Glutamatergic neuron (in vitro differentiated cells): ENCODE results near the gene SAYSD1. TPM values are rescaled to one million over a fixed set of nuclear protein-coding genes. Genes with fewer than 3 reads are reported as not detected.

ENCODE experiments used
- DNase-seq: peaks from one replicate; pipeline ENCODE4 v3.0.0; 2022
- H3K27ac Mint-ChIP-seq: one replicate; pipeline ENCODE4 v1.8.0; 2020; ENCODE audit warnings: mild to moderate bottlenecking, mixed read lengths, inconsistent platforms; ENCODE audit not compliant: unreplicated experiment
- H3K27me3 Mint-ChIP-seq: one replicate; pipeline ENCODE4 v1.8.0; 2020; ENCODE audit warnings: mild to moderate bottlenecking, moderate library complexity, mixed read lengths, inconsistent platforms; ENCODE audit not compliant: unreplicated experiment
- H3K36me3 Mint-ChIP-seq: one replicate; pipeline ENCODE4 v1.8.0; 2020; ENCODE audit warnings: mild to moderate bottlenecking, mixed read lengths, inconsistent platforms; ENCODE audit not compliant: unreplicated experiment
- H3K4me1 Mint-ChIP-seq: one replicate; pipeline ENCODE4 v1.8.0; 2020; ENCODE audit warnings: mild to moderate bottlenecking, low read depth, mixed read lengths, inconsistent platforms; ENCODE audit not compliant: unreplicated experiment
- H3K4me3 Mint-ChIP-seq: one replicate; pipeline ENCODE4 v1.8.0; 2020; ENCODE audit warnings: mild to moderate bottlenecking, mixed read lengths, inconsistent platforms; ENCODE audit not compliant: unreplicated experiment
- H3K9me3 Mint-ChIP-seq: one replicate; pipeline ENCODE4 v1.8.0; 2020; ENCODE audit warnings: mild to moderate bottlenecking, moderate library complexity, mixed read lengths, inconsistent platforms; ENCODE audit not compliant: unreplicated experiment
- CTCF ChIP-seq: fragments of 200-600 bp; sonication (generic); IDR thresholded peaks from one replicate; pipeline ENCODE4 v1.5.0; 2021; ENCODE audit not compliant: partially characterized antibody, unreplicated experiment
- total RNA-seq: library from RNA; stranded (reverse); fragmentation: NEBNext Ultra II Directional; extraction: Animal tissue kit (Norgen Biotek cat#: 25700); gene quantifications from one replicate; pipeline ENCODE4 v1.2.1, GENCODE V29; 2021; ENCODE audit not compliant: unreplicated experiment

Gene SAYSD1
- total RNA-seq, 1 donor from 2014 or later: 18.4 TPM

DNA sequence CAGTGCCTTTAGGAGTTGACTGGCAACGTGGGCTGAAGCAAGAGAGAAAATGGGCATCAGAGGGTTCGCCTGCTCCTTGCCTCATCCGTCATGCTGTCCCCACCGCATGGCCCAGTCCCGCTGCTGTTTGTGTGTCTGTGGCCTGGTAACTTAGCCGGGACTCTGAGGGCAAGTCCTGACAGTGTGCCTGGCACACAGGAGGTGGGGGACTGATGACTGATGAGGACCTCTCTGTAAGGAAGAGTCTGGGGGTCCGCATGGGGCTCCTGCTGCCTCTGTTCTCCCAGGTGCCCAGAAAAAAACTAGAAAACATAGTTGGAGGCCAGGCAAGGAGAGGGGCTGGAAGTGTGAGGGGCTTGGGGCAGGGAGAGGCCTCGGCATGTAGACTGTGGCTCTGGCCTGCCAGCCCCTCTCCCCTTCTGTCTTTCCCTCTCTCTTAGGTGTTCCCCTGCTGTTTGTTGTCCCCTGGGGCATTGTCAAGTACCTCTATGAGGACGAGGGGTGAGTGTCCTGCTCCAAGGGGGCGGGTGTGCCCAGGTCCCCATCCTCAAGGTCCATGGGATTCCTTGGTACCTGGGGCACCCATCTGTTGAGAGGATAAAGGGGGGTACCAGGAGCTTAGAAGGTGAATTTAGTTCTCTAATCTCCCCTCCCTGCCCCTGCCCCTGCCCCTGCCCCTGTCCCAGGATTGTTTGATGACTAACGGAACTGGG is 36.9 kb downstream of the SAYSD1 start:
- Mint-ChIP-seq H3K9me3 (no peaks in the 10 kb centered on the region), H3K4me3 (no peak overlapping the region), H3K27me3 (peaks cover 10% of the 10 kb centered on the region), H3K4me1 (no peaks in the 10 kb centered on the region), H3K36me3 (no peaks in the 10 kb centered on the region), H3K27ac (no peak overlapping the region)
- TF ChIP-seq CTCF: no peak
- no peak for DNase-seq

DNA sequence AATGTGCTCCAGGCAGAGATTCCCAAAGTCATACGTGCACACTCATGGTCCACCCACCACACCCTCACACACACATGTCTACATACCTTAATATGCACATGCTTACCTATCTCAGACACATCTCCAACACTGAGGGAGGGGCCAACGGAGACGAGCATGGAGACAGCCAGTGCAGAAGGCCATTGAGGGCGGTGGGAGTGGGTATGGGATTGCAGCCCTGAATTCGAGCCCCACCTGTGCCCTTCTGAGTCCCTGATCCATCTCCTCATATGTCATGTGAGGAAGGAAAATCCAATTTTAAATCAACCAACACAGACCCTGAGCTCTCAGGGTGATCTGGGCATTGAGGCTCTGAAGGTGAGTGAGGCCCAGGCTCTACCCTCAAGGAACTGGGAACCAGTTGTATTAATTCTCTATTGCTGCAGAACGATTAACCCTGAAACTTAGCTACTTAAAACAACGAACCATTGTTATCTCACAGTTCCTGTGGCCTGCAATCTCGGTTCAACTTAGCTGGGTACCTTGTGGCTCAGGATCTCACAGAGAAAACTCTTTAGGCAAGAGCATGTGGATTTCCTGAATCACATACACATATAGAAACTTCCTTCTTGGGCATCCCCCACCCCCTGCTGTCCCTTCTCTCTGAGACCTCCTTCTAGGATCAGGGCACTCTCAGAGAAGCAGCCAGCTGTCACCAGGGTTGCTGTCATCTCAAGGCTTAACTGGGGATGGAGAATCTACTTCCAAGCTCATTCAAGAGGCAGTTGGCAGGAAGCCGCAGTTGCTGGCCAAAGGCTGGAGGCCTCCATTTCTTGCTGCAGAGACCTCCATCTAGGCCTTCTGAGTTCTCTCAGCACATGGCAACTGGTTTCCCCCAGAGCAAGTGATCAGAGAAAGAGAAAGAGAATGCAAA is 38.1 kb downstream of the SAYSD1 start:
- Mint-ChIP-seq H3K36me3 (no peaks in the 10 kb centered on the region), H3K4me3 (no peak overlapping the region), H3K27me3 (peaks cover 12% of the 10 kb centered on the region), H3K9me3 (no peaks in the 10 kb centered on the region), H3K4me1 (no peaks in the 10 kb centered on the region), H3K27ac (no peak overlapping the region)
- no peak for DNase-seq
- no peak for TF ChIP-seq CTCF

DNA sequence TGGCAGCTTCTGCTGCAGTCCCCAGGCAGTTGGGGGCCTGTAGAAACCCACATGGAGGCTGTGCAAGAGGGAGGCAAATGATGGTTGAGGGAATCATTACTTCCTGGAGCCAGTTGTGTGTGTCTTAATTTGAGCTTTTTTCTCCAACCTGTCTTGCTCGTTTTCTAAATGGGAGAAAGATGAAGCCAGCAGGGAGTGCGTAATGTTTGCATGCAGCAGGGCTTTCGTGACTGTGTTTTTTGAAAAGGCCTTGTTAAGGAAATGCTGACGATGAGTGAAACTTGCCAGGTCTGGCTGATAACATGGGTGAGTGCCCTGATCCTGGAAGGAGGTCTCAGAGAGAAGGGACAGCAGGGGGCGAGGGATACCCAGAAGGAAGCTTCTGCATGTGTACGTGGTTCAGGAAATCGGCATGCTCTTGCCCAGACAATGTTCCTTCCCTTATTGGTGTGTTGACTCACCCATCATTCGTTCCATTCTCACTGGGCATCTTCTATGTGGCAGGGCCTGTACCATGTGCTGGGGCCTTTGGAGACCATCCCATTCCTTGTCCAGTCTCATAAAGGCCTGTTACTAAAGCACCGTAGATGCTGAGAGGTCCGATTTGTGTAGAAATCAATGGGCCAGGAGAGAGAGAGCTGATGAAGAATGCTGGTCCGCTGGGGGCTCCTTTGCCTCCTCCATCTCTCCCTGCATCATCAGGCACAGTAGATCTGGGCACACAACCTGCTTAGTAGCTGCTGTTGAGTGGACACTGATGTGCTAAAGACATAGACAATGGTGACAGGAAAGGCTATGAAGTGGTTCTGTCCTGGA is 39.0 kb downstream of the SAYSD1 start:
- DNase-seq: no peak
- Mint-ChIP-seq H3K4me3 (no peak overlapping the region), H3K27ac (no peak overlapping the region), H3K4me1 (no peaks in the 10 kb centered on the region), H3K27me3 (peaks cover 10% of the 10 kb centered on the region), H3K9me3 (no peaks in the 10 kb centered on the region), H3K36me3 (no peaks in the 10 kb centered on the region)
- TF ChIP-seq CTCF: no peak

DNA sequence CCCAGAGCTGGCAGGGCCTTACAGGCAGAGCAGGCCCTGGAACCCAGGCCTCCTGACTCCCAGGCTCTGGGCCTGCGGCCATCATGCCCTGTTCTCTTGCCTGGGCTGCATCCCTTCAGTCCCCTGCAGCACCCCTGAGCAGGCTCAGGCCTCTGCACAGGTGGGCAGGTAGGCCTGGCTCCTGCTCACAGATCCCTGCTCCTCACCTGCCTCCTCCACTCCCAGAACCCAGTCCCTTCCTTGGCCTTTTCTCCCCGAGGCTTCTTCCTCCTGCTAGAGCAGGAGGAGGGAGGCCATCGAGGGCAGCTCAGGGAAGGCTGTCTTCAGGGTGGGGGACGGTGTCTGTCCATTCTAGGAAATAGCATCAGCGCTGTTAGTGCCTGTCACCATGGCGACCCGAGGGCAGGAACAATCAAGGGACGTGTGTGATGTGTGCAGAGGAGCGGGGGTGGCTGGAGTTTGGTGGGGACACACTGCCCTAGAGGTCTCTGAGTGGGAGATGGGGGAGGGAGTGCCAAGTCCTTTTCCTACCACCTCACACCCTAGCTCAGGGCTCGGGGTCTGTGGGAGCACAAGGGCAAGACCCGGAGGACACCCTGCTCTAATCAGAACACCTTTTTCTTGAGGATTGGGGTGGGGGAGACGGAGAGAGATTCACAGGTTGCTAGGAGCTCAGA is 39.8 kb downstream of the SAYSD1 start:
- TF ChIP-seq CTCF: no peak
- peaks cover 10% of the 10 kb centered on the region for H3K27me3 Mint-ChIP-seq
- H3K4me1 Mint-ChIP-seq: no peaks in the 10 kb centered on the region
- H3K36me3 Mint-ChIP-seq: no peaks in the 10 kb centered on the region
- no peak overlapping the region for H3K4me3 Mint-ChIP-seq
- no peak for DNase-seq
- H3K27ac Mint-ChIP-seq: no peak overlapping the region
- H3K9me3 Mint-ChIP-seq: no peaks in the 10 kb centered on the region
